ENCODE results near the gene SQOR. TPM values are rescaled to one million over a fixed set of nuclear protein-coding genes. Genes with fewer than 3 reads are reported as not detected.

The SQOR gene
- total RNA-seq, 4 donors from 2014 or later, result 67.0 to 90.3 (median 84.1) TPM

DNA sequence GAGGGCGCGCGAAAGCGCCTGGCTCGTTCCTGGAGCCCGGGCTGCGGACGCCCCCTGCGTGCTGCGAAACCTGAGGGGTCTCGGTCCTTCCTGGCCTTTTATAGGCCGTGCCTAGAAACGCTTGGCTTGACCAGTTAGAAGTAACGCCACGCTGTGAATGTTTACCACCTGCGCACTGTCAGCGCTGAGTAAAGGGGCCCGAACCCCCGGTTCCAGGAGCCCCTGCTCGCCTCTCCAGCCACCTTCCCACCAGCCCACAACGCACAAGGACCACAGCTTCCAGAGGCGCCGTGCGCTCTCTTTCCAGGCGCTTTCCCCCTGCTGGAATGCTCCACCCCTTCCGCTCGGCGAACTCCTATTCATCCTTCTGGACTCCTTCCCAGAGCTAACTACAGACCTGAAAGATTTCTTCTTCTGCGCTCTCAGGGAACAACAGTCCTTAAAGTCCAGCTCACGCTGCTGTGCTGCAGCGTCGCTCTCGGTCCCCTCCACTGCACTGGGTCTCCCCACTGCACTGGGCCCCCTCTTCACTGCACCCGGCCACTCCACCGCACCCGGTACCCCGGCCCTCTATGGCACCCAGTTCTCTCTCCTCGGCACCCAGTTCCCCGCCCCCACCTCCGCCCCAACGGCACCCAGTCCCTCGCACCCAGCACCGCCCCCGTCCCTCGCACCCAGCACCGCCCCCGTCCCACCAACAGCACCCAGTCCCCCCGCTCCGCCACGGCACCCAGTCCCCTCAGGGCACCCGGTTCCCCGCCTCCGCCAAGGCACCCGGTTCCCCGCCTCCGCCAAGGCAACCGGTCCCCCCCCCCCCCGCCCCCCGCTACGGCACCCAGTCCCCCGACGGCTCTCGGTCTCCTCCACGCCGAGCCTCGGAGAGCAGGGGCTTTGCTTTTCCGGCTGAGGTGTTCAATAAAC lies 69.8 kb downstream of the SQOR start:
- no peak for DNase-seq (ENCODE audit: low spot score)
- ATAC-seq (ENCODE audit: low FRiP score), result no peak
- TF ChIP-seq, protein P1, sequence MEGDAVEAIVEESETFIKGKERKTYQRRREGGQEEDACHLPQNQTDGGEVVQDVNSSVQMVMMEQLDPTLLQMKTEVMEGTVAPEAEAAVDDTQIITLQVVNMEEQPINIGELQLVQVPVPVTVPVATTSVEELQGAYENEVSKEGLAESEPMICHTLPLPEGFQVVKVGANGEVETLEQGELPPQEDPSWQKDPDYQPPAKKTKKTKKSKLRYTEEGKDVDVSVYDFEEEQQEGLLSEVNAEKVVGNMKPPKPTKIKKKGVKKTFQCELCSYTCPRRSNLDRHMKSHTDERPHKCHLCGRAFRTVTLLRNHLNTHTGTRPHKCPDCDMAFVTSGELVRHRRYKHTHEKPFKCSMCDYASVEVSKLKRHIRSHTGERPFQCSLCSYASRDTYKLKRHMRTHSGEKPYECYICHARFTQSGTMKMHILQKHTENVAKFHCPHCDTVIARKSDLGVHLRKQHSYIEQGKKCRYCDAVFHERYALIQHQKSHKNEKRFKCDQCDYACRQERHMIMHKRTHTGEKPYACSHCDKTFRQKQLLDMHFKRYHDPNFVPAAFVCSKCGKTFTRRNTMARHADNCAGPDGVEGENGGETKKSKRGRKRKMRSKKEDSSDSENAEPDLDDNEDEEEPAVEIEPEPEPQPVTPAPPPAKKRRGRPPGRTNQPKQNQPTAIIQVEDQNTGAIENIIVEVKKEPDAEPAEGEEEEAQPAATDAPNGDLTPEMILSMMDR (IDR thresholded peaks at IDR 0.05), result no peak

DNA sequence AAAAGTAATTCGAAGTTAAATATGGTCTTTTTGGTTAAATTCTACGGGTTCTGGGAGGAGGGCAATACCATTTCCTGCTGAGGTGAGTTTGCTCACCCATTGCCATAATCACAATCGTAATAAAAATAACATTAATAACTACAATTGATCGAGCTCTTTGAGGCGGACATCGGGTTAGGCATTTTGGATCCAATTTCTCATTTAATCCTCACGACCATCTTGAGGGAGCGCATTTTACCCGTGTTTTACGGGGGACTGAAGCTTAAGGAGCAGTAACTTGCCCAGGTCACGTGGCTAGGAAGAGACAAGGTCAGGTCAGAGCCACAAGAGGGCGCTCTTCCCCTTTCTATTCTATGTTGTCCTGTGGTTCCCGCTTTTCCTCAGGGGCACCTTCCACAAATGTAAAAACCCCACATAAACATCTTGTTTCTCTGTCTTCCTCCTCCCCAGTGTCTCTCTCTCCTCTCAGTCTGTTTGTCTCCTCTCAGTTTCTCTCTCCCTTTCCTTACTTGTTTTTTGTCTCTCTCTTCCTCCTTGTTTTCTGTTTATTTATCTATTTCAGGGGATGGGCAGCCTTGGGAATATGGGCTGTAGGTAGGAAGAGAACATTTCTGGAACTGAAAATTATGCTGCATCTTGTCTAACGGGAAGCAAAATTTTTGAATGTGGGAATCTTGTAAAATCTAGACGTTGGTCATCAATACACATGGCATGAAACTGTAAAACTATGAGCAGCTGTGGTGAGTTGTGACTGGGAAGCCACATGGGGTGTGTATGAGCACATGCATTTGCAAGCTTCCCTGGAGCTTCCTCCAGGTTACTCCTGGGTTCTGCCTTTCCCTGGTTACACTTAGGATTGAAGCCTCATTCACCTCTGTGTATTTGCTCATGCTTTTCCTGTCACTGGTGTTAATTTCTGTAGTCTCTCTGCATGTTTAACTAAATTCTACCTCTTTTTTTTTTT lies 71.0 kb downstream of the SQOR start:
- ATAC-seq (ENCODE audit: low FRiP score) (peak; percentile 84), DNase-seq (ENCODE audit: low spot score) (peak; percentile 62)
- TF ChIP-seq, protein P1 (IDR thresholded peaks at IDR 0.05), result peak in 2 of 3 donors; percentile 48 to 94

DNA sequence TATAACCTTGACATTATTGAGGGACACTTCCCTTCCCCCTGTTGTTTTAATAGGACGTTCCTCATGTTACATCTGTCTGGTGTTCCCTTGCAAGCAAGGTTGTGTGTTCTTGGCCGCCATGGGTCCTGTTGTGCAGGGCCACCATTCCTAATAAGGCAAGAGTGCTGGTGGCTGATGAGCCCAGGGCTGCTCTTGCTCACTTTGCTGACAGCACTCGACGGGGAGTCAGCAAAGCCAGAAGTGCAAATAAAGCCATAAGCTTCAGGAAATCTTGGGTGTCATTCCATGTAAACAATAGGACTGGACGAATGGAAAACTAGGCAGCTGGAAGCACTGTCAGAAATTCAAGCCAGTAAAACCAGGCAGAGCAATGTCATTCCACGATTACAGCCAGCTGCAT lies 75.8 kb downstream of the SQOR start:
- TF ChIP-seq, protein P1 (IDR thresholded peaks at IDR 0.05), result no peak
- DNase-seq (ENCODE audit: low spot score) (no peak), ATAC-seq (ENCODE audit: low FRiP score) (no peak)

DNA sequence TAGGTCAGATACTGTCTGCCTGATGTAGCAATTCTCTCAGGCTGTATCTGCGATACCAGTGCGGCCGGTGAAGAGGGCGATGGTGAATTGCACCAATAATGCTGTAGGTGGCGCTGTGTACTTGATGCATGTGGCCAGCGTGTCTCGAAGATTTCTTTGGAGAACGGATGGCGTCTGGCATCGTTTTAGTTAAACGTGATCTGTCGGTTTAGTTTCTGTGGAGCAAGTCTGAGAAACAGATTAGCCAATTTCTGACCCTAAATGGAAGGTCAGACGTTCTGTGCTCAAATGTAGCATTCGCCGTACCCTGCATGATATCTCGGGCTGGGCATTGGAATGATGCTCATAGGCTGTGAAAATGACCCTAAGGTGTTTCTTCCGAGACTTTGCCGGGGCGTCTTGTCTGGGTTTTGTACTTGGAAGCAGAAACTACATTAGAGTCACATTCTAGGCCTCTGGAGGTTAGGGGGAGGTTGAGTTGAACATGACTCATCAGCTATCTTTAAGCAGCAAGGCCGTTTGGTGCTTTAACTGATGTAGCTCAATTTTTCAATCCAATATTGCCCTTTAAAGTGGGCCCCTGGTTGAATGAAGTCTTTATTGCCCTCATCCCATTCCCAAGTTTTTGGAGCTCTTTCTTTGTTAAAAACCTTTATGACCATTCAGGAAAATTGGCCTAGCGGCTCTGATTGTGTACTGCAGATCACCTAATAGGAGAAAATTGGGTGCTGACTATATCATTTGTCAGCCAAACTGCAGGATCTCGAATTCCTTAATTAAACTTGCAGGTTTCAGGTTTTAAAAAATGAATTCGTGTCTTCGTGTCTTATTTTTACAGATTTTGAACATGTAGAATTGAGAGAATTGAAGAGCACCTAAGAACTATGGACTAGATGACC lies 80.0 kb downstream of the SQOR start:
- DNase-seq (ENCODE audit: low spot score), result no peak
- ATAC-seq (ENCODE audit: low FRiP score), result peak; percentile 73
- TF ChIP-seq, protein P1 (IDR thresholded peaks at IDR 0.05), result no peak

DNA sequence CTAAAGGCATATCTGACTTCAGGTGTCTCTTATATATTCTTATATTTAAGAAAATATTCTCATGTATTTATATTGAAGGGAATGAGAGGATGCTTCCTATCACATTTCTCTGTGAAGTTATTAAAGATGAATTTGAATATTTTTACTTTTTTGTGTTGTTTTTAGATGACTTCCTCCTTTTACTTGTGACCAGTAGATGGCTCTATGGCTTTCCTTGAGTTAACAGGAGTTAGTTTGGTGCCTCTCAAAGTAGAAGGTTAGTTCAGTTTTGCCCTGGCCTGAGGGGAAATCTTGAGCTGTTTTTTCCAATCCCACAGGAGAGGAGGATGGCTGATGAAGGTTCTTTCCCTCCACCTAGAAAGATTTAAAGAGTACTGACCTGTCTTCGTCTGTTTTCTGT lies 80.7 kb downstream of the SQOR start:
- TF ChIP-seq, protein P1 (IDR thresholded peaks at IDR 0.05), result no peak
- ATAC-seq (ENCODE audit: low FRiP score) (no peak), DNase-seq (ENCODE audit: low spot score) (no peak)

DNA sequence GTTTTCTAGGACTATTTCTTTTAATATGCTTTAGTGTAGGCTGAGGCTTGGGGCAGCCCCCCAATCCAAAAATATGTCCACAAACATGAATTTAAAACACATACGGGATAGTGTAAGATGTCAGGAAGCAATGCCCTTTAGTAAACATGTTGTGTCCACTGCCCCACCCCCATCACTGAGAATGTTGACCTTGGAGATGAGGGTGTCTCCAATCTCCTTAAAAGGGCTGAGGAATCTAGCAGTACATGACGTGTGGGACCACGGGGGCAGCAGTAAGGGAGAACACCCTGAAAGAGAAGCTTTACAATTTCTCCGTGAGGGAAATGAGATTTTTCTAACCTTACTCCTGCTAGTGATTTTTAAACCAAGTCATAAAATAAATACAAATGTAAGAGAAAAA lies 84.7 kb downstream of the SQOR start:
- TF ChIP-seq, protein P1 (IDR thresholded peaks at IDR 0.05), result no peak
- DNase-seq (ENCODE audit: low spot score) (no peak), ATAC-seq (ENCODE audit: low FRiP score) (no peak)

Measured in omental fat pad (tissue), 4 donors.